Stomach smooth muscle (tissue), 2 donors: ENCODE data around the gene CCL24.
"Not testable (repeated sequence)": the region's sequence is repeated elsewhere in the genome, so short reads cannot be mapped to it uniquely, and the experiment has no call there.

ENCODE experiments used
- H3K27ac ChIP-seq: one replicate; pipeline ENCODE4 v1.7.0; 2013; ENCODE audit warnings: mild to moderate bottlenecking, low read length, inconsistent platforms
- H3K27me3 ChIP-seq, 2 donors: one replicate each; pipeline ENCODE4 v1.7.0; 2013; ENCODE audit warnings: low read length in 2 of 2; ENCODE audit not compliant: insufficient read depth in 2 of 2, control insufficient read depth in 1 of 2
- H3K36me3 ChIP-seq, 2 donors: one replicate each; pipeline ENCODE4 v1.7.0; 2013; ENCODE audit warnings: low read length in 2 of 2; ENCODE audit not compliant: control insufficient read depth in 2 of 2, insufficient read depth in 2 of 2
- H3K4me1 ChIP-seq: one replicate; pipeline ENCODE4 v1.7.0; 2013; ENCODE audit warnings: low read length; ENCODE audit not compliant: control insufficient read depth, insufficient read depth
- H3K4me3 ChIP-seq, 2 donors: one replicate each; pipeline ENCODE4 v1.7.0; 2013; ENCODE audit warnings: low read length in 2 of 2
- H3K9ac ChIP-seq, 2 donors: one replicate each; pipeline ENCODE4 v1.7.0; 2013; ENCODE audit warnings: low read length in 2 of 2, mild to moderate bottlenecking in 1 of 2
- H3K9me3 ChIP-seq, 2 donors: one replicate each; pipeline ENCODE4 v1.7.0; 2013; ENCODE audit warnings: low read length in 2 of 2; ENCODE audit not compliant: control insufficient read depth in 2 of 2
- donor health status: healthy.
- donor health status: Pancreatic carcinoma.

The CCL24 gene

DNA sequence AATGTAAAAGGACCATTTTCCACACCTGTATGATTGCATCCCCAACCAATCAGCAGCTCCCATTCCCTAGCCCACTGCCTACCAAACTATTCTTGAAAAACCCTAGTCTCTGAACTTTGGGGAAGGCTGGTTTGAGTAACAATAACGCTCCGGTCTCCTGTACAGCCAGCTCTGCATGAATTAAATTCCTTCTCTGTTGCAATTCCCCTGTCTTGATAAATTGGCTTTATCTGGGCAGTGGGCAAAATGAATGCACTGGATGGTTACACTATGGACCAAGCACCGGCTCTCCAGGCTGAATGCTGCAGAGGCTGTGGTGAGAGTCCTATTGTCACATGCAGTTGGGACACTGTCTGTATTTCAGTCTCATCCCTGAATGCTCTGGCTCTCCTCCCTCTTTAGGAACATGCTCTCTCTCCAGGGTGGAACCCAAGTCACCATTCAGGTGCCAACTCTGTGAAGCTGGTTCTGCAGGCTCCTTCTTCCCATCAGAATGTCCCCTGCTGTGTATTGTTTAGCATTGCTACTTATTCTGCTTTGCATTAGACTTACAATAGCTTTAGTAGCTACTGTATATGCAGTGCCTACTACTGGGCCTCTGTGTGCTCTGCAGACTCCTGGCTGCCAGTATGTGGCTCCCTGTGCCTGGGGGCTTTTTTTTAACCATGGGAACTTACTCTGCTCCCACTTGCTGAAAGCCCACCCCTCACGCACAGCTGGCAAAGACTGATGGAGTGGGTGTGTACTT is 6.9 kb downstream of the CCL24 start:
- Histone ChIP-seq H3K36me3 (no peaks in the 10 kb centered on the region), H3K9ac (no peak overlapping the region), H3K4me1 (no peaks in the 10 kb centered on the region), H3K27me3 (no peaks in the 10 kb centered on the region), H3K27ac (no peak overlapping the region), H3K9me3 (peaks cover 6 to 11% of the 10 kb centered on the region in 2 donors), H3K4me3 (no peak overlapping the region)

DNA sequence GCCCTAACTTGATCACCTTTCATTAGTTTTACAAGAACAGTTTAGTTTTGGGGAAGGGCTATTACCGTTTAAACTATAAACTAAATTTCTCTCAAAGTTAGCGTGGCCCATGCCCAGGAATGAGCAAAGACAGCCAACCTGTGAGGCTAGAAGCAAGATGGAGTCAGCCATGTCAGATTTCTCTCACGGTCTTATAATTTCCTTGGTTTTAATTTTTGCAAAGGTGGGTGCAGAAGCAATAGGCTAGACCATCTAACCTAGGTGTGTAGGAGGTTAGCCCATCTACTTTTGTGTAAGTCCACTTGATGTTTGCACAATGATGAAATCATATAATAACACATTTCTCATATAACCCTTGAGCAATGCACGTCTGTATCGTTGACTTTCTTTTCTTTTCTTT is 8.9 kb downstream of the CCL24 start:
- H3K9ac ChIP-seq: no peak overlapping the region
- H3K27ac ChIP-seq: no peak overlapping the region
- no peaks in the 10 kb centered on the region for H3K4me1 ChIP-seq
- no peaks in the 10 kb centered on the region for H3K36me3 ChIP-seq
- peaks cover 6 to 11% of the 10 kb centered on the region in 2 donors for H3K9me3 ChIP-seq
- H3K27me3 ChIP-seq: no peaks in the 10 kb centered on the region
- no peak overlapping the region for H3K4me3 ChIP-seq

- H3K36me3 ChIP-seq: no peaks in the 10 kb centered on the region
- H3K27me3 ChIP-seq: no peaks in the 10 kb centered on the region
- H3K4me3 ChIP-seq: no peak overlapping the region
- no peaks in the 10 kb centered on the region for H3K4me1 ChIP-seq
- H3K9ac ChIP-seq: no peak overlapping the region
- peaks cover 6 to 11% of the 10 kb centered on the region in 2 donors for H3K9me3 ChIP-seq
- H3K27ac ChIP-seq: no peak overlapping the region
Measured at GRCh38 chr7:75804004-75804403, 9.6 kb downstream of the CCL24 start.

GRCh38 chr7:75802552-75802821 is 11.1 kb downstream of the CCL24 start:
- Histone ChIP-seq H3K4me1 (no peaks in the 10 kb centered on the region), H3K9ac (no peak overlapping the region), H3K27ac (no peak overlapping the region), H3K27me3 (no peaks in the 10 kb centered on the region), H3K36me3 (no peaks in the 10 kb centered on the region), H3K4me3 (no peak overlapping the region), H3K9me3 (peaks cover 6 to 11% of the 10 kb centered on the region in 2 donors)

DNA sequence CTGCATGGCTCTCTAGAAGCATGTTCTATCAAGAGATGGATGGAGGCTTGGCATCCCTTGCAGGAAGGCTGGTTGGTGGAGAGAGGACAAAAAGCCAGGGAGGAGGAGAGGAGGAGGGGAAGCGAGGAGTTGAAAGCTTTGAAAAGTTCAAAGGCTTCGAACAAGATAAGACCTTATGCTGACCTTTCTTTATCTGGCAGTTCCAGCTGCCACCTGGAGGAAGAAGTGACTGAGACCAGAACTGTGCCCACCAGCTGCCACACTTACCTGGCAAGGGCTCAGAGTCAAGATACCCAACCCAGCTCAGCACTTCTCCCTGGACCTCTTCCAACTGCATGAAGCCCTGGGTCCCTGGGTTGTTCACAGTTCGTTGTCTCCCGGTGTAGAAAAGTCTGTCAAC is 14.8 kb downstream of the CCL24 start:
- H3K27ac ChIP-seq: no peak overlapping the region
- no peaks in the 10 kb centered on the region for H3K4me1 ChIP-seq
- H3K36me3 ChIP-seq: no peaks in the 10 kb centered on the region
- no peaks in the 10 kb centered on the region for H3K27me3 ChIP-seq
- no peaks in the 10 kb centered on the region for H3K9me3 ChIP-seq
- H3K4me3 ChIP-seq: no peak overlapping the region
- no peak overlapping the region for H3K9ac ChIP-seq

DNA sequence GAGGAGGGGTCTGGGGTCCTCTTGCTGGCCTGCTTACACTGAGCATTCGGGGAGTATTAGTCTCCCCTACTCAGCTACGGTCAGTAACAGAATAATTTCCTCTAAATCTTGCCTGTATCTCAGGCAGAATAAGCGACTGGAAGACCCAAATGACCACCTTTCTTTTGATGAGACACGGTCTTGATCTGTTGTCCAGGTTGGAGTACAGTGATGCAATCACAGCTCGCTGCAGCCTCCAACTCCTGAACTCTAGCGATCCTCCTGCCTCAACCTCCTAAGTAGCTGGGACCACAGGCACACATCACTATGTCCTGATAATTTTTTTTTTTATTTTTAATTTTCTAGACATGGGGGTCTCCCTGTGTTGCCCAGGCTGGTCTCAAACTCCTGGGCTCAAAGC is 17.2 kb downstream of the CCL24 start:
- no peak overlapping the region for H3K27ac ChIP-seq
- H3K27me3 ChIP-seq: no peaks in the 10 kb centered on the region
- H3K36me3 ChIP-seq: no peaks in the 10 kb centered on the region
- H3K4me3 ChIP-seq: no peak overlapping the region
- peaks cover 2% of the 10 kb centered on the region for H3K4me1 ChIP-seq
- H3K9me3 ChIP-seq: no peaks in the 10 kb centered on the region
- H3K9ac ChIP-seq: no peak overlapping the region

- Histone ChIP-seq H3K36me3 (no peaks in the 10 kb centered on the region), H3K9ac (no peak overlapping the region), H3K27me3 (no peaks in the 10 kb centered on the region), H3K4me3 (no peak overlapping the region), H3K27ac (no peak overlapping the region), H3K9me3 (no peaks in the 10 kb centered on the region), H3K4me1 (peaks cover 4% of the 10 kb centered on the region)
Measured at GRCh38 chr7:75795831-75796285, 17.7 kb downstream of the CCL24 start.

DNA sequence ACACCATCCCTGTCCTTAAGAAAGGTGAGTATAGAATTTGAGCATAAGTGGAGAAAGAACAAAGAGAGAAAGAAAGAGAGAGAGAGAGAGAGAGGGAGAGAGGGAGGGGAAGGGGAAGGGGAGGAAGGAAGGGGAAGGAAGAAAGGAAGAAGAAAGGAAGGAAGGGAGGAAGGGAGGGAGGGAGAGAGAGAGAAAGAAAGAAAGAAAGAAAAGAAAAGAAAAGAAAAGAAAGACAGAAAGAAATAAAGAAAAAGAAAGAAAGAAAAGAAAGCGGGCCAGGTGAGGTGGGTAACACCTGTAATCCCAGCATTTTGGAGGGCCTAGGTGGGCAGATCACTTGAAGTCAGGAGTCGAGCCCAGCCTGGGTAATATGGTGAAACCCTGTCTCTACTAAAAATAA is 19.9 kb downstream of the CCL24 start:
- Histone ChIP-seq H3K27me3 (peaks cover 0 to 2% of the 10 kb centered on the region in 2 donors), H3K4me1 (peaks cover 4% of the 10 kb centered on the region), H3K9ac (no peak overlapping the region), H3K9me3 (no peaks in the 10 kb centered on the region), H3K36me3 (no peaks in the 10 kb centered on the region), H3K4me3 (no peak overlapping the region), H3K27ac (no peak overlapping the region)

DNA sequence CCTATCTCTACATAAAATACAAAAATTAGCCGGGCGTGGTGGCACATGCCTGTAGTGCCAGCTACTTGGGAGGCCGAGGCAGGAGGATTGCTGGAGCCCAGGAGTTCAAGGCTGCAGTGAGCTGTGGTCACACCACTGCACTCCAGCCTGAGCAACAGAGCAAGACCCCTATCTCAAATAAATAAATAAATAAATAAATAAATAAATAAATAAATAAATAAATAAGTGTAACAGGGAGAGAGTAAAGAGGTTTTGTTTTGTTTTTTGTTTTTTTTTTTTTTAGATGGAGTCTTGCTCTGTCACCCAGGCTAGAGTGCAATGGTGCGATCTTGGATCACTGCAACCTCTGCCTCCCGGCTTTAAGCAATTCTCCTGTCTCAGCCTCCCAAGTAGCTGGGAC is 21.0 kb downstream of the CCL24 start:
- H3K9me3 ChIP-seq, H3K27me3 ChIP-seq, H3K27ac ChIP-seq, H3K36me3 ChIP-seq, H3K4me1 ChIP-seq, H3K9ac ChIP-seq, H3K4me3 ChIP-seq: not testable (repeated sequence)

- no peak overlapping the region for H3K9ac ChIP-seq
- no peaks in the 10 kb centered on the region for H3K9me3 ChIP-seq
- peaks cover 0 to 2% of the 10 kb centered on the region in 2 donors for H3K27me3 ChIP-seq
- H3K36me3 ChIP-seq: no peaks in the 10 kb centered on the region
- no peak overlapping the region for H3K27ac ChIP-seq
- H3K4me3 ChIP-seq: no peak overlapping the region
- peaks cover 4% of the 10 kb centered on the region for H3K4me1 ChIP-seq
Measured at GRCh38 chr7:75789361-75789924, 24.2 kb downstream of the CCL24 start.

DNA sequence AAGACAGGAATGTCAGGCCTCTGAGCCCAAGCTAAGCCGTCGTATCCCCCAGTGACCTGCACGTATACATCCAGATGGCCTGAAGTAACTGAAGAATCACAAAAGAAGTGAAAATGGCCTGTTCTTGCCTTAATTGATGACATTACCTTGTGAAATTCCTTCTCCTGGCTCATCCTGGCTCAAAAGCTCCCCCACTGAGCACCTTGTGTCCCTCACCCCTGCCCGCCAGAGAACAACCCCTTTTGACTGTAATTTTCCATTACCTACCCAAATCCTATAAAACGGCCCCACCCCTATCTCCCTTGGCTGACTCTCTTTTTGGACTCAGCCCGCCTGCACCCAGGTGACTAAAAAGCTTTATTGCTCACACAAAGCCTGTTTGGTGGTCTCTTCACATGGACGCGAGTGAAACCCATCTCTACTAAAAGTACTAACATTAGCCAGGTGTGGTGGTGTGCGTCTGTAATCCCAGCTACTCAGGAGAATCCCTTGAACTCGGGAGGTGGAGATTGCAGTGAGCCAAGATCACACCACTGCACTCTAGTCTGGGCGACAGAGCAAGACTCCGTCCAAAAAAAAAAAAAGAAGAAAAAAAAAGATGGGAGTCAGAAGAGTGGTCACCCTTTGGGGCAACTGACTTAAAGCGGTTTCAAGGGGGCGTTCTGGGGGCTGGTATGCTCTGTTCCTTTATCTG is 25.3 kb downstream of the CCL24 start:
- not testable (repeated sequence) for H3K36me3 ChIP-seq, H3K9me3 ChIP-seq, H3K9ac ChIP-seq, H3K27ac ChIP-seq, H3K4me1 ChIP-seq, H3K4me3 ChIP-seq, H3K27me3 ChIP-seq
